Neural cell (in vitro differentiated cells): ENCODE measurements around the gene ZNF782. TPM values are rescaled to one million over a fixed set of nuclear protein-coding genes. Genes with fewer than 3 reads are reported as not detected.

Source experiments
- H2AFZ ChIP-seq: fragments of 200-600, 300-800 bp; sonication (generic), shearing (Covaris generic); 2 replicates; pipeline ENCODE4 v1.6.0; 2014; ENCODE audit warnings: low read depth, mild to moderate bottlenecking, antibody characterized with exemption, low read length, moderate library complexity
- H3F3A ChIP-seq: fragments of 200-600 bp; shearing (Covaris generic); 2 replicates; pipeline ENCODE4 v1.6.1; 2016; ENCODE audit warnings: mild to moderate bottlenecking, moderate library complexity, mixed read lengths, antibody characterized with exemption, low read length; ENCODE audit not compliant: insufficient read depth, poor library complexity, severe bottlenecking
- H3K27ac ChIP-seq: fragments of 200-600, 300-800 bp; sonication (generic), shearing (Covaris generic); 2 replicates; pipeline ENCODE4 v1.5.1; 2014; ENCODE audit warnings: mild to moderate bottlenecking, low read length, moderate library complexity
- H3K27me3 ChIP-seq: fragments of 300-800, 200-600 bp; sonication (generic), shearing (Covaris generic); 2 replicates; pipeline ENCODE4 v1.6.0; 2014; ENCODE audit warnings: mild to moderate bottlenecking, low read depth, low read length, moderate library complexity; ENCODE audit not compliant: insufficient read depth
- H3K36me3 ChIP-seq: fragments of 300-800, 200-600 bp; sonication (generic), shearing (Covaris generic); 2 replicates; pipeline ENCODE4 v1.5.1; 2014; ENCODE audit warnings: mild to moderate bottlenecking, antibody characterized with exemption, low read length, moderate library complexity; ENCODE audit not compliant: insufficient read depth
- H3K4me2 ChIP-seq: fragments of 300-800, 200-600 bp; sonication (generic), shearing (Covaris generic); 2 replicates; pipeline ENCODE4 v1.6.0; 2014; ENCODE audit warnings: mild to moderate bottlenecking, low read length
- H3K4me3 ChIP-seq: fragments of 300-800, 200-600 bp; sonication (generic), shearing (Covaris generic); 2 replicates; pipeline ENCODE4 v1.5.1; 2014; ENCODE audit warnings: mild to moderate bottlenecking, low read length, moderate library complexity
- H3K79me2 ChIP-seq: fragments of 200-600 bp; shearing (Covaris generic); replicated peaks from 2 replicates; pipeline ENCODE4 v1.6.0; 2014; ENCODE audit warnings: mild to moderate bottlenecking, low read length, moderate library complexity; ENCODE audit not compliant: insufficient read depth
- H3K9ac ChIP-seq: fragments of 300-800, 200-600 bp; sonication (generic), shearing (Covaris generic); 2 replicates; pipeline ENCODE4 v1.6.1; 2016; ENCODE audit warnings: mild to moderate bottlenecking, low read length, mixed read lengths
- H3K9me2 ChIP-seq: fragments of 200-600 bp; shearing (Covaris generic); 2 replicates; pipeline ENCODE4 v1.6.1; 2016; ENCODE audit warnings: mild to moderate bottlenecking, low read length, mixed read lengths; ENCODE audit not compliant: insufficient read depth
- H3K9me3 ChIP-seq: fragments of 200-600, 300-800 bp; sonication (generic), shearing (Covaris generic); 2 replicates; pipeline ENCODE4 v1.6.1; 2016; ENCODE audit warnings: mild to moderate bottlenecking, mixed run types, low read length, moderate library complexity, mixed read lengths
- H4K20me1 ChIP-seq: fragments of 200-600 bp; shearing (Covaris generic); 2 replicates; pipeline ENCODE4 v1.6.1; 2016; ENCODE audit warnings: mild to moderate bottlenecking, mixed run types; ENCODE audit not compliant: insufficient read depth
- EP300 ChIP-seq: fragments of 450-650 bp; conservative IDR thresholded peaks from 2 replicates; pipeline ENCODE4 v1.6.1; 2014; ENCODE audit warnings: antibody characterized with exemption, mild to moderate bottlenecking, moderate library complexity; ENCODE audit not compliant: poor library complexity, severe bottlenecking
- EZH2 ChIP-seq: fragments of 200-600, 300-800 bp; shearing (Covaris generic), sonication (generic); IDR thresholded peaks from 2 replicates; pipeline ENCODE4 v1.6.1; 2014; ENCODE audit warnings: antibody characterized with exemption, low read length, borderline replicate concordance, mild to moderate bottlenecking; ENCODE audit not compliant: insufficient read depth, poor library complexity, severe bottlenecking
- MXI1 ChIP-seq: fragments of 450-650 bp; conservative IDR thresholded peaks from 2 replicates; pipeline ENCODE4 v1.6.1; 2014; ENCODE audit warnings: antibody characterized with exemption, mild to moderate bottlenecking; ENCODE audit not compliant: poor library complexity, severe bottlenecking
- POLR2AphosphoS5 ChIP-seq: IDR thresholded peaks from 2 replicates; pipeline ENCODE4 v1.6.1; 2012
- RAD21 ChIP-seq: fragments of 450-650 bp; conservative IDR thresholded peaks from 2 replicates; pipeline ENCODE4 v1.6.1; 2014; ENCODE audit warnings: antibody characterized with exemption, mild to moderate bottlenecking, moderate library complexity
- SMC3 ChIP-seq: fragments of 450-650 bp; conservative IDR thresholded peaks from 2 replicates; pipeline ENCODE4 v1.6.1; 2014; ENCODE audit warnings: antibody characterized with exemption, mild to moderate bottlenecking, moderate library complexity; ENCODE audit not compliant: poor library complexity
- TAF1 ChIP-seq: IDR thresholded peaks from 2 replicates; pipeline ENCODE4 v1.6.1; 2012; ENCODE audit warnings: low read depth
- polyA plus RNA-seq: library from polyadenylated mRNA; depleted of rRNA; stranded (reverse); fragments of >200 nt; gene quantifications from 2 replicates; pipeline ENCODE4 v1.2.3, GENCODE V29; 2014
- TF ChIP-seq, protein P1 (sequence below): fragments of 450-650 bp; IDR thresholded peaks from 2 replicates; pipeline ENCODE4 v1.5.1; 2014; ENCODE audit warnings: antibody characterized with exemption, mild to moderate bottlenecking, moderate library complexity; ENCODE audit not compliant: poor library complexity, severe bottlenecking
- TF ChIP-seq, protein P2 (sequence below): IDR thresholded peaks from 2 replicates; pipeline ENCODE4 v1.6.1; 2012; ENCODE audit warnings: borderline replicate concordance

Gene ZNF782
- polyA plus RNA-seq, 1 donor from 2014 or later = 6.0 TPM

DNA sequence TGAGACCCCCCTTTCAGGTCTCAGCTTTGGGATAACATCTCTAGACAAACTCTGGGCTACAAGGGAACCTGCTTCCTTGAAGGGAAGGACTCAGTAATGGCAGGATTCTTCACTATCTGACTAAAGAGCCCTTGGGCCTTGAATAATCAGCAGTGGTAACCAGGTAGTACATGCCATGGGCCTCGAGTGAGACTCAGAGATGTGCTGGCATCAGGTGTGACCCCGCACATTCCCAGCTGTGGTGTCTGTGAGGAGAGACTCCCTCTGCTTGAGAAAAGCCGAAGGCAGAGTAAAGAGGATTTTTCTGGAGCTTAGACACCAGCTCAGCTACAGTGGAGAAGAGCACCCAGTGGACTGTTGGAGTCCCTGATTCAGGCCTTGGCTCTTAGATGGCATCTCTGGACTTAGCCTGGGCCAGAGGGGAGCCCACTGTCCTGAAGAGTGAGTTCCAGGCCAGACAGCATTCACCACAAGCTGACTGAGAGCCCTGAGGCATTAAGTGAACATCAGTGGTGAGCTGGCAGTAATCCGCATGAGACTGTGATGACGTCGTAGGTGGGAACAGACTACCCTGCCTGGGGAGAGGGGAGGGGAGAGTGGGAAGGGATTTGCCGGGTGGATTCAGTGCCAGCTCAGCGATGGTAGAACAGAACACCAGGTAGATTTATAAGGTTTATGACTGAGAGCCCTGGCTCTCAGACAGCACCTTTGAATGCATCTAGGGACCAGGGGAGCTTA, 5.3 kb upstream of the ZNF782 start:
- Histone ChIP-seq H3F3A (no peaks in the 10 kb centered on the region), H4K20me1 (no peaks in the 10 kb centered on the region), H3K9me3 (no peaks in the 10 kb centered on the region), H3K9ac (no peak overlapping the region), H3K27ac (no peak overlapping the region), H3K4me2 (no peak overlapping the region), H3K27me3 (no peaks in the 10 kb centered on the region), H3K36me3 (no peaks in the 10 kb centered on the region), H3K79me2 (no peaks in the 10 kb centered on the region), H3K9me2 (no peaks in the 10 kb centered on the region), H2AFZ (no peak overlapping the region), H3K4me3 (no peak overlapping the region)
- TF ChIP-seq POLR2AphosphoS5 (no peak), TAF1 (no peak), EZH2 (no peak), SMC3 (no peak), EP300 (no peak), RAD21 (no peak), MXI1 (no peak)
- TF ChIP-seq, protein P1, sequence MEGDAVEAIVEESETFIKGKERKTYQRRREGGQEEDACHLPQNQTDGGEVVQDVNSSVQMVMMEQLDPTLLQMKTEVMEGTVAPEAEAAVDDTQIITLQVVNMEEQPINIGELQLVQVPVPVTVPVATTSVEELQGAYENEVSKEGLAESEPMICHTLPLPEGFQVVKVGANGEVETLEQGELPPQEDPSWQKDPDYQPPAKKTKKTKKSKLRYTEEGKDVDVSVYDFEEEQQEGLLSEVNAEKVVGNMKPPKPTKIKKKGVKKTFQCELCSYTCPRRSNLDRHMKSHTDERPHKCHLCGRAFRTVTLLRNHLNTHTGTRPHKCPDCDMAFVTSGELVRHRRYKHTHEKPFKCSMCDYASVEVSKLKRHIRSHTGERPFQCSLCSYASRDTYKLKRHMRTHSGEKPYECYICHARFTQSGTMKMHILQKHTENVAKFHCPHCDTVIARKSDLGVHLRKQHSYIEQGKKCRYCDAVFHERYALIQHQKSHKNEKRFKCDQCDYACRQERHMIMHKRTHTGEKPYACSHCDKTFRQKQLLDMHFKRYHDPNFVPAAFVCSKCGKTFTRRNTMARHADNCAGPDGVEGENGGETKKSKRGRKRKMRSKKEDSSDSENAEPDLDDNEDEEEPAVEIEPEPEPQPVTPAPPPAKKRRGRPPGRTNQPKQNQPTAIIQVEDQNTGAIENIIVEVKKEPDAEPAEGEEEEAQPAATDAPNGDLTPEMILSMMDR = no peak
- TF ChIP-seq, protein P2, sequence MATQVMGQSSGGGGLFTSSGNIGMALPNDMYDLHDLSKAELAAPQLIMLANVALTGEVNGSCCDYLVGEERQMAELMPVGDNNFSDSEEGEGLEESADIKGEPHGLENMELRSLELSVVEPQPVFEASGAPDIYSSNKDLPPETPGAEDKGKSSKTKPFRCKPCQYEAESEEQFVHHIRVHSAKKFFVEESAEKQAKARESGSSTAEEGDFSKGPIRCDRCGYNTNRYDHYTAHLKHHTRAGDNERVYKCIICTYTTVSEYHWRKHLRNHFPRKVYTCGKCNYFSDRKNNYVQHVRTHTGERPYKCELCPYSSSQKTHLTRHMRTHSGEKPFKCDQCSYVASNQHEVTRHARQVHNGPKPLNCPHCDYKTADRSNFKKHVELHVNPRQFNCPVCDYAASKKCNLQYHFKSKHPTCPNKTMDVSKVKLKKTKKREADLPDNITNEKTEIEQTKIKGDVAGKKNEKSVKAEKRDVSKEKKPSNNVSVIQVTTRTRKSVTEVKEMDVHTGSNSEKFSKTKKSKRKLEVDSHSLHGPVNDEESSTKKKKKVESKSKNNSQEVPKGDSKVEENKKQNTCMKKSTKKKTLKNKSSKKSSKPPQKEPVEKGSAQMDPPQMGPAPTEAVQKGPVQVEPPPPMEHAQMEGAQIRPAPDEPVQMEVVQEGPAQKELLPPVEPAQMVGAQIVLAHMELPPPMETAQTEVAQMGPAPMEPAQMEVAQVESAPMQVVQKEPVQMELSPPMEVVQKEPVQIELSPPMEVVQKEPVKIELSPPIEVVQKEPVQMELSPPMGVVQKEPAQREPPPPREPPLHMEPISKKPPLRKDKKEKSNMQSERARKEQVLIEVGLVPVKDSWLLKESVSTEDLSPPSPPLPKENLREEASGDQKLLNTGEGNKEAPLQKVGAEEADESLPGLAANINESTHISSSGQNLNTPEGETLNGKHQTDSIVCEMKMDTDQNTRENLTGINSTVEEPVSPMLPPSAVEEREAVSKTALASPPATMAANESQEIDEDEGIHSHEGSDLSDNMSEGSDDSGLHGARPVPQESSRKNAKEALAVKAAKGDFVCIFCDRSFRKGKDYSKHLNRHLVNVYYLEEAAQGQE = no peak

DNA sequence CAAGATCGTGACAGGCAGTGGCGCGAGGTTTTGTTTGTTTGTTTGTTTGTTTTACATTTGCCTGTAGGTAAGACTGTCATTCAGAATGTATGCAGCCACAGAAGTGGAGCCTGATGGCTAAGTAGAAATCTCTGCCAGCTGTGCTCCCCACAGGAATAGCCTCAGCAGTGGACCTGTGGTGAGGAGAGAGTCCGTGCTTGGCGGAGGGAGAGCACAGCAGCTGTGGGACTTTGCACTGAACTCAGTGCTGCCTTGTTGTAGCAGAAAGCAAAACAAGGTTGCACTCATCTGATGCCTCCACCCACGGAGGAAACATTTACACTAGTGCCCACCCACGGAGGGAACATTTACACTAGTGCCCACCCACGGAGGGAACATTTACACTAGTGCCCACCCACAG, 4.4 kb upstream of the ZNF782 start:
- Histone ChIP-seq H2AFZ (no peak overlapping the region), H3K36me3 (no peaks in the 10 kb centered on the region), H3K79me2 (no peaks in the 10 kb centered on the region), H3K4me2 (no peak overlapping the region), H3K9me3 (no peaks in the 10 kb centered on the region), H3K4me3 (no peak overlapping the region), H3K9me2 (no peaks in the 10 kb centered on the region), H3K9ac (no peak overlapping the region), H3K27me3 (no peaks in the 10 kb centered on the region), H3K27ac (no peak overlapping the region), H4K20me1 (no peaks in the 10 kb centered on the region), H3F3A (no peaks in the 10 kb centered on the region)
- TF ChIP-seq EZH2 = no peak
- TF ChIP-seq SMC3 = no peak
- TF ChIP-seq, protein P1 = no peak
- TF ChIP-seq RAD21 = no peak
- no peak for TF ChIP-seq POLR2AphosphoS5
- TF ChIP-seq MXI1 = no peak
- no peak for TF ChIP-seq EP300
- TF ChIP-seq, protein P2 = no peak
- TF ChIP-seq TAF1 = no peak
